H9 (cell line): ENCODE data around the gene ELF1. TPM values are rescaled to one million over a fixed set of nuclear protein-coding genes. Genes with fewer than 3 reads are reported as not detected.

Experiments used
- DNase-seq: peaks from one replicate; pipeline ENCODE4 v3.0.0-alpha.2; 2017
- H2AFZ ChIP-seq: one replicate; pipeline ENCODE4 v1.6.1; 2013; ENCODE audit warnings: mild to moderate bottlenecking, low read length, control low read depth, moderate library complexity
- H2AK5ac ChIP-seq: 2 replicates; pipeline ENCODE4 v1.6.1; 2013; ENCODE audit warnings: low read length, control low read depth, mixed read lengths; ENCODE audit not compliant: insufficient read length
- H2BK120ac ChIP-seq: one replicate; pipeline ENCODE4 v1.6.1; 2013; ENCODE audit warnings: low read depth, mild to moderate bottlenecking, low read length, control low read depth, inconsistent platforms; ENCODE audit not compliant: poor library complexity, severe bottlenecking
- H2BK12ac ChIP-seq: 2 replicates; pipeline ENCODE4 v1.6.1; 2013; ENCODE audit warnings: low read length, control low read depth, mixed read lengths, low read depth; ENCODE audit not compliant: insufficient read length
- H2BK15ac ChIP-seq: 2 replicates; pipeline ENCODE4 v1.6.1; 2013; ENCODE audit warnings: low read depth, low read length, control low read depth
- H2BK20ac ChIP-seq: one replicate; pipeline ENCODE4 v1.6.1; 2013; ENCODE audit warnings: low read depth, mild to moderate bottlenecking, low read length, control low read depth, inconsistent platforms; ENCODE audit not compliant: poor library complexity, severe bottlenecking
- H2BK5ac ChIP-seq: 2 replicates; pipeline ENCODE4 v1.6.1; 2013; ENCODE audit warnings: low read length, control low read depth, mixed read lengths; ENCODE audit not compliant: insufficient read length
- H3K14ac ChIP-seq: 2 replicates; pipeline ENCODE4 v1.6.1; 2013; ENCODE audit warnings: low read length, control low read depth; ENCODE audit not compliant: insufficient read depth
- H3K18ac ChIP-seq: 2 replicates; pipeline ENCODE4 v1.6.1; 2013; ENCODE audit warnings: low read depth, mild to moderate bottlenecking, mixed read lengths, low read length, control low read depth; ENCODE audit not compliant: insufficient read length
- H3K23ac ChIP-seq: 2 replicates; pipeline ENCODE4 v1.6.1; 2013; ENCODE audit warnings: low read length, control low read depth, mixed read lengths, low read depth; ENCODE audit not compliant: insufficient read length
- H3K23me2 ChIP-seq: 2 replicates; pipeline ENCODE4 v1.6.1; 2013; ENCODE audit warnings: low read depth, mild to moderate bottlenecking, mixed read lengths, low read length, control low read depth; ENCODE audit not compliant: insufficient read length, poor library complexity, severe bottlenecking
- H3K27ac ChIP-seq: 2 replicates; pipeline ENCODE4 v1.5.1; 2013; ENCODE audit warnings: low read length, control low read depth, mixed read lengths, low read depth; ENCODE audit not compliant: insufficient read length
- H3K27me3 ChIP-seq: 2 replicates; pipeline ENCODE4 v1.6.1; 2013; ENCODE audit warnings: low read length, control low read depth, inconsistent platforms; ENCODE audit not compliant: insufficient read depth
- H3K4ac ChIP-seq: 2 replicates; pipeline ENCODE4 v1.6.1; 2013; ENCODE audit warnings: low read depth, mild to moderate bottlenecking, control low read depth, inconsistent platforms, low read length, moderate library complexity
- H3K4me1 ChIP-seq: 2 replicates; pipeline ENCODE4 v1.6.1; 2013; ENCODE audit warnings: low read length, control low read depth, inconsistent platforms; ENCODE audit not compliant: insufficient read depth
- H3K4me2 ChIP-seq: 2 replicates; pipeline ENCODE4 v1.6.1; 2013; ENCODE audit warnings: low read length, control low read depth, mixed read lengths; ENCODE audit not compliant: insufficient read length, insufficient read depth
- H3K56ac ChIP-seq: 2 replicates; pipeline ENCODE4 v1.6.1; 2013; ENCODE audit warnings: low read depth, mild to moderate bottlenecking, mixed read lengths, low read length, control low read depth; ENCODE audit not compliant: insufficient read length
- H3K79me1 ChIP-seq: 2 replicates; pipeline ENCODE4 v1.6.1; 2013; ENCODE audit warnings: low read depth, mild to moderate bottlenecking, moderate library complexity, low read length, control low read depth, inconsistent platforms; ENCODE audit not compliant: insufficient read depth, poor library complexity, severe bottlenecking
- H3K79me2 ChIP-seq: 2 replicates; pipeline ENCODE4 v1.6.1; 2013; ENCODE audit warnings: low read length, control low read depth, inconsistent platforms; ENCODE audit not compliant: insufficient read depth
- H3K9ac ChIP-seq: 2 replicates; pipeline ENCODE4 v1.6.1; 2013; ENCODE audit warnings: low read length, control low read depth, mixed read lengths; ENCODE audit not compliant: insufficient read length; ENCODE audit errors: extremely low read depth
- H3K9me3 ChIP-seq: one replicate; pipeline ENCODE4 v1.6.1; 2013; ENCODE audit warnings: low read depth, low read length, inconsistent platforms; ENCODE audit not compliant: control insufficient read depth
- H3T11ph ChIP-seq: one replicate; pipeline ENCODE4 v1.6.1; 2013; ENCODE audit warnings: mild to moderate bottlenecking, low read length, control low read depth, inconsistent platforms
- H4K20me1 ChIP-seq: one replicate; pipeline ENCODE4 v1.6.1; 2013; ENCODE audit not compliant: control insufficient read depth, insufficient read length, insufficient read depth
- H4K5ac ChIP-seq: 2 replicates; pipeline ENCODE4 v1.6.1; 2013; ENCODE audit warnings: low read depth, mild to moderate bottlenecking, mixed read lengths, low read length, control low read depth; ENCODE audit not compliant: insufficient read length
- H4K8ac ChIP-seq: replicated peaks from 2 replicates; pipeline ENCODE4 v1.6.1; 2013; ENCODE audit warnings: low read length, control low read depth, mixed read lengths, low read depth; ENCODE audit not compliant: insufficient read length
- H4K91ac ChIP-seq: 2 replicates; pipeline ENCODE4 v1.6.1; 2013; ENCODE audit warnings: low read depth, mild to moderate bottlenecking, moderate library complexity, mixed read lengths, low read length, control low read depth; ENCODE audit not compliant: insufficient read length
- H3K27ac Mint-ChIP-seq, 3 experiments: 2 replicates in 2 of 3; 3 replicates in 1 of 3; pipeline ENCODE4 v1.8.0; 2020 to 2021; ENCODE audit warnings: mixed read lengths in 3 of 3, mild to moderate bottlenecking in 1 of 3, moderate library complexity in 1 of 3
- H3K27me3 Mint-ChIP-seq: 2 replicates; pipeline ENCODE4 v1.8.0; 2021; ENCODE audit warnings: low read depth, mild to moderate bottlenecking, moderate library complexity, mixed read lengths
- H3K36me3 Mint-ChIP-seq, 3 experiments: 2 replicates in 2 of 3; 3 replicates in 1 of 3; pipeline ENCODE4 v1.8.0; 2020 to 2021; ENCODE audit warnings: low read depth in 3 of 3, mixed read lengths in 3 of 3; ENCODE audit not compliant: insufficient read depth in 1 of 3
- H3K4me1 Mint-ChIP-seq, 2 experiments: 2 replicates each; pipeline ENCODE4 v1.8.0; 2020; ENCODE audit warnings: mixed read lengths in 2 of 2
- H3K4me3 Mint-ChIP-seq, 2 experiments: 2 replicates in 1 of 2; 3 replicates in 1 of 2; pipeline ENCODE4 v1.8.0; 2020 to 2021; ENCODE audit warnings: mild to moderate bottlenecking in 2 of 2, mixed read lengths in 2 of 2, moderate library complexity in 1 of 2
- H3K9me3 Mint-ChIP-seq, 2 experiments: 2 replicates in 1 of 2; 3 replicates in 1 of 2; pipeline ENCODE4 v1.8.0; 2020; ENCODE audit warnings: mild to moderate bottlenecking in 2 of 2, mixed read lengths in 2 of 2, moderate library complexity in 1 of 2
- WGBS: extraction: QIAGEN DNeasy Blood & Tissue Kit; methylation state at CpG from one replicate; pipeline ENCODE4 v1.1.7; 2013; ENCODE audit warnings: missing lambda C conversion rate, low lambda C conversion rate, mixed read lengths; ENCODE audit not compliant: insufficient read length; ENCODE audit errors: extremely low coverage; 5-methylcytosine and 5-hydroxymethylcytosine counted together
- total RNA-seq: library from RNA; stranded (reverse); gene quantifications from 2 replicates; pipeline ENCODE4 v1.2.1, GENCODE V29; 2021
- TF ChIP-seq, protein P1 (sequence below): fragments of 200-600 bp; sonication (generic); conservative IDR thresholded peaks from 3 replicates; pipeline ENCODE4 v1.8.0; 2021; ENCODE audit warnings: antibody characterized with exemption, mild to moderate bottlenecking

Gene ELF1
- total RNA-seq, 1 experiment from 2014 or later = 15.5 TPM

- Mint-ChIP-seq H3K4me3 (no peak overlapping the region), H3K4me1 (peaks cover 19 to 22% of the 10 kb centered on the region in 2 experiments), H3K27ac (peak overlapping the region in 2 of 3 experiments; percentile 27 to 34; a peak in 2 of 7 replicates), H3K27me3 (no peaks in the 10 kb centered on the region), H3K9me3 (peaks cover 0 to 7% of the 10 kb centered on the region in 2 experiments; a peak in 1 of 5 replicates), H3K36me3 (peaks cover 0 to 9% (median 3%) of the 10 kb centered on the region in 3 experiments; a peak in 3 of 7 replicates)
- no peak for DNase-seq
- H2BK120ac ChIP-seq = no peak overlapping the region
- H3K4me2 ChIP-seq = no peak overlapping the region
- H4K91ac ChIP-seq = no peak overlapping the region
- H3K79me1 ChIP-seq = no peaks in the 10 kb centered on the region
- no peak overlapping the region for H4K5ac ChIP-seq
- H3K23ac ChIP-seq = no peak overlapping the region
- no peak overlapping the region for H2BK15ac ChIP-seq
- no peak overlapping the region for H3K4ac ChIP-seq
- no peak overlapping the region for H2BK20ac ChIP-seq
- H3K14ac ChIP-seq = no peak overlapping the region
- no peaks in the 10 kb centered on the region for H3K4me1 ChIP-seq
- H4K20me1 ChIP-seq = no peaks in the 10 kb centered on the region
- H3K23me2 ChIP-seq = no peaks in the 10 kb centered on the region
- H3K27me3 ChIP-seq = no peaks in the 10 kb centered on the region
- H3K9me3 ChIP-seq = no peaks in the 10 kb centered on the region
- H2AK5ac ChIP-seq = no peak overlapping the region
- no peak overlapping the region for H2AFZ ChIP-seq
- no peak overlapping the region for H3K56ac ChIP-seq
- H2BK12ac ChIP-seq = no peak overlapping the region
- TF ChIP-seq, protein P1, sequence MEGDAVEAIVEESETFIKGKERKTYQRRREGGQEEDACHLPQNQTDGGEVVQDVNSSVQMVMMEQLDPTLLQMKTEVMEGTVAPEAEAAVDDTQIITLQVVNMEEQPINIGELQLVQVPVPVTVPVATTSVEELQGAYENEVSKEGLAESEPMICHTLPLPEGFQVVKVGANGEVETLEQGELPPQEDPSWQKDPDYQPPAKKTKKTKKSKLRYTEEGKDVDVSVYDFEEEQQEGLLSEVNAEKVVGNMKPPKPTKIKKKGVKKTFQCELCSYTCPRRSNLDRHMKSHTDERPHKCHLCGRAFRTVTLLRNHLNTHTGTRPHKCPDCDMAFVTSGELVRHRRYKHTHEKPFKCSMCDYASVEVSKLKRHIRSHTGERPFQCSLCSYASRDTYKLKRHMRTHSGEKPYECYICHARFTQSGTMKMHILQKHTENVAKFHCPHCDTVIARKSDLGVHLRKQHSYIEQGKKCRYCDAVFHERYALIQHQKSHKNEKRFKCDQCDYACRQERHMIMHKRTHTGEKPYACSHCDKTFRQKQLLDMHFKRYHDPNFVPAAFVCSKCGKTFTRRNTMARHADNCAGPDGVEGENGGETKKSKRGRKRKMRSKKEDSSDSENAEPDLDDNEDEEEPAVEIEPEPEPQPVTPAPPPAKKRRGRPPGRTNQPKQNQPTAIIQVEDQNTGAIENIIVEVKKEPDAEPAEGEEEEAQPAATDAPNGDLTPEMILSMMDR = no peak
- no peak overlapping the region for H4K8ac ChIP-seq
- no peak overlapping the region for H3T11ph ChIP-seq
- H2BK5ac ChIP-seq = no peak overlapping the region
- no peaks in the 10 kb centered on the region for H3K79me2 ChIP-seq
- H3K27ac ChIP-seq = no peak overlapping the region
- H3K18ac ChIP-seq = no peak overlapping the region
- no CpG with 5 or more reads among the region's 6 CpGs for WGBS
- H3K9ac ChIP-seq = no peak overlapping the region
These were observed 24.4 kb downstream of the ELF1 start for GRCh38 chr13:40994581-40995230.
